Esophagus squamous epithelium (tissue), 5 donors: ENCODE data around the gene MANEA. TPM values are rescaled to one million over a fixed set of nuclear protein-coding genes. Genes with fewer than 3 reads are reported as not detected.

Source experiments
- DNase-seq: peaks from one replicate; lab custom pipeline; 2025; lab: John Stamatoyannopoulos, UW
- H3K27ac ChIP-seq, 4 donors: fragments of 200-600 bp; sonication (generic); one replicate each; pipeline ENCODE4 v1.5.1; 2016 to 2019; ENCODE audit warnings: mild to moderate bottlenecking in 1 of 4
- H3K27me3 ChIP-seq, 4 donors: fragments of 200-600 bp; sonication (generic); 1 replicate in 3 of 4; 2 replicates in 1 of 4; pipeline versions ENCODE4 v1.5.1 to v1.6.0; 2017 to 2021; ENCODE audit warnings: antibody characterized with exemption in 1 of 4
- H3K36me3 ChIP-seq, 3 donors: fragments of 200-600 bp; sonication (generic); one replicate each; pipeline ENCODE4 v1.5.1; 2016 to 2019
- H3K4me1 ChIP-seq, 3 donors: fragments of 200-600 bp; sonication (generic); one replicate each; pipeline ENCODE4 v1.5.1; 2017 to 2019
- H3K4me3 ChIP-seq, 4 donors: fragments of 200-600 bp; sonication (generic); 1 replicate in 3 of 4; 2 replicates in 1 of 4; pipeline ENCODE4 v1.5.1; 2016 to 2019; ENCODE audit warnings: mild to moderate bottlenecking in 2 of 4, moderate library complexity in 1 of 4
- H3K9me3 ChIP-seq, 3 donors: fragments of 200-600 bp; sonication (generic); one replicate each; pipeline ENCODE4 v1.5.1; 2016 to 2019
- CTCF ChIP-seq, 6 experiments: fragments of 450-650 bp in 4 of 6; fragments of 200-600 bp in 2 of 6; sonication (generic) in 2 of 6; IDR thresholded peaks; one replicate each; pipeline ENCODE4 v1.5.1; 2016 to 2019; ENCODE audit warnings: antibody characterized with exemption in 6 of 6, mild to moderate bottlenecking in 4 of 6, moderate library complexity in 4 of 6
- POLR2A ChIP-seq, 4 donors: fragments of 450-650 bp; IDR thresholded peaks; one replicate each; pipeline ENCODE4 v1.6.1; 2017; ENCODE audit warnings: antibody characterized with exemption in 4 of 4, mild to moderate bottlenecking in 4 of 4, moderate library complexity in 3 of 4
- WGBS, 2 donors: methylation state at CpG; one replicate each; pipeline ENCODE4 v1.1.5; 2018; 5-methylcytosine and 5-hydroxymethylcytosine counted together
- intact Hi-C: fragments of 100-400 bp; cut with DNase I; formaldehyde crosslinking; loops from one replicate; pipeline ENCODE4 v1.15.0; 2022
- total RNA-seq, 4 donors: library from RNA; depleted of rRNA; stranded (reverse); fragments of >200 nt; gene quantifications; one replicate each; pipeline ENCODE4 v1.1.0, GENCODE V29; 2016
- donor health status: DM: yes; HTN: yes; CAD: no.

The MANEA gene
- total RNA-seq, 4 donors from 2014 or later: 5.5 to 9.7 (median 8.3) TPM

- TF ChIP-seq CTCF (IDR thresholded peaks at IDR 0.05): no peak
- TF ChIP-seq POLR2A (IDR thresholded peaks at IDR 0.05): no peak
- no peaks in the 10 kb centered on the region for H3K36me3 ChIP-seq
- DNase-seq: no peak
- H3K4me1 ChIP-seq: no peaks in the 10 kb centered on the region
- no peak overlapping the region for H3K4me3 ChIP-seq
- intact Hi-C loops: no loop called here
- no peaks in the 10 kb centered on the region for H3K9me3 ChIP-seq
- 40 to 51% methylated on average over 2 of the region's 2 CpGs for WGBS, 2 donors
- no peaks in the 10 kb centered on the region for H3K27me3 ChIP-seq
- H3K27ac ChIP-seq: no peak overlapping the region
These were observed 52.2 kb downstream of the MANEA start for GRCh38 chr6:95629551-95629950.

DNA sequence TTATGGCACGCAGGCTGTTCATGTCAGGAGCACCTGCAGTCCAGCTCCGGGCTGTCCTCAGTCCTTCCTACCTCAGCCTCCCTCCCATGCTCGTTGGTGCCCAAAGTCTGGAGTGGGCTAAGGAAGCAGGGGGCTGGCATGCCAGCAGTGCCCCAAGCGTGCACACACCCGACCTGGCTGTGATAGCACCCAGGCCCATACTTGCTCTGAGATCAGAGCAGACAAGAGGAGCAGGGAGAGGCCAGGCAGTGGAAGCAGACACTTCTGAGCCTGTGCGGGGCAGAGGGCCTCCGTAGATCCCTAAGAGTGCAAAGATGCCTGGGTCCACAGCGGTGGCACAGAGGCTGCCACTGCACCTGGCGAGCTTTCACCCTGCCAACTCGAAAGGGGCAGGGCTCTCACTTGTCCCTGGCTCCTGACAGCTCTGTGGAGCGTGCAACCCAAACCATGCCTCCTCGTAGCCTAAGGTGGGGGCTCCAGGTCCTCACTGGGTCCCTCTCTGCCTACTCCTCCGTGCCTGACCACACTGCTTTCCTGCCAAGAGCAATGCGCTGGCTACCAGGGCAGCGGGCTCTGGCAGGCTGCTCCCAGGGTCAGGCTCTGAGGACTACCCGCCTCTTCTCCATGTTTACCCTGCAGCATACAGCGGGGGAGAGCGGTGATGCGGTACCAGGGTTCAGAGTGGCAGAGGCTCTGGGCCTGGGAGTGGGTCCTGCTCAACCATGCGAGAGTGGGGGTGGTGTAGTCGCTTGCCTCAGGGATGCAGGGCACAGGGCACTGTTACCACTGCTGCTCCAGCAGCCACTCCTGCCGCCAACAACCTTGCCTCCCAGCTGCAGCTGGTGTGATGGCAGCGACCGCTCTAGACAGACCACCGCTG is 59.5 kb downstream of the MANEA start:
- DNase-seq: no peak

GRCh38 chr6:95648636-95649035 is 71.3 kb downstream of the MANEA start:
- Histone ChIP-seq H3K27me3 (no peaks in the 10 kb centered on the region), H3K27ac (no peak overlapping the region), H3K4me1 (no peaks in the 10 kb centered on the region), H3K36me3 (no peaks in the 10 kb centered on the region), H3K9me3 (no peaks in the 10 kb centered on the region), H3K4me3 (no peak overlapping the region)
- WGBS, 2 donors: 93 to 94% methylated on average over 2 of the region's 2 CpGs
- DNase-seq: no peak
- intact Hi-C loops: no loop called here
- TF ChIP-seq CTCF (IDR thresholded peaks at IDR 0.05) (no peak), POLR2A (IDR thresholded peaks at IDR 0.05) (no peak)

More for the DNA sequence above, 59.5 kb downstream of the MANEA start:
- Histone ChIP-seq H3K27ac (no peak overlapping the region), H3K36me3 (no peaks in the 10 kb centered on the region), H3K9me3 (no peaks in the 10 kb centered on the region), H3K27me3 (no peaks in the 10 kb centered on the region), H3K4me1 (no peaks in the 10 kb centered on the region), H3K4me3 (no peak overlapping the region)
- 82 to 88% methylated on average over 13 of the region's 25 CpGs for WGBS, 2 donors
- intact Hi-C loops: no loop called here
- TF ChIP-seq POLR2A (IDR thresholded peaks at IDR 0.05): no peak
- TF ChIP-seq CTCF (IDR thresholded peaks at IDR 0.05): no peak

DNA sequence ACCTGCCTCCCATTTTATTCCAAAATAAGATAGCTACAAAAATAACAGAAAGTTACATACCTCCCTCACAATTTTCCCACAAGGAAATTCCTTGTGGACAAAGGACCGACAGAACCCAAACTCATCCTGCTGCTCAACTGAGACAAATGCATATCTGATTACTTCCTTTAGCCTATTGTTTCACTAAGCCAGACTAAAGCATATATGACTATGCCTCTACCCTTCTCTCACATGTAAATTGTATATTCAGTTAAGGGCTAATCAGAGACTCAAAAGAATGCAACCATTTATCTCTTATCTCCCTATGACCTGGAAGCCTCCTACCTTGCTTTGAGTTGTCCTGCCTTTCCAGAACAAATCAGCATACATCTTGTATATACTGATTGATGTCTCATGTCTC is 72.1 kb downstream of the MANEA start:
- WGBS, 2 donors: 28 to 50% methylated on average over 1 of the region's 1 CpG

More for the DNA sequence above, 72.1 kb downstream of the MANEA start:
- no peaks in the 10 kb centered on the region for H3K4me1 ChIP-seq
- H3K27ac ChIP-seq: no peak overlapping the region
- no peak for DNase-seq
- TF ChIP-seq CTCF (IDR thresholded peaks at IDR 0.05): no peak
- no peak for TF ChIP-seq POLR2A (IDR thresholded peaks at IDR 0.05)
- H3K9me3 ChIP-seq: no peaks in the 10 kb centered on the region
- H3K4me3 ChIP-seq: no peak overlapping the region
- no peaks in the 10 kb centered on the region for H3K36me3 ChIP-seq
- intact Hi-C loops: no loop called here
- H3K27me3 ChIP-seq: no peaks in the 10 kb centered on the region
